K562 (cell line): ENCODE measurements around the gene PLCB3. TPM values are rescaled to one million over a fixed set of nuclear protein-coding genes. Genes with fewer than 3 reads are reported as not detected.

Experiments
- CBFA2T3 ChIP-seq: fragments of 450-650 bp; IDR thresholded peaks from 2 replicates; pipeline ENCODE4 v1.6.1; 2017
- CEBPG ChIP-seq, 3 experiments: fragments of 200-800 bp in 1 of 3; sonication (Bioruptor generic) in 1 of 3; sonication (generic) in 1 of 3; formaldehyde crosslinking in 1 of 3; IDR thresholded peaks in 2 of 3; conservative IDR thresholded peaks in 1 of 3; 2 replicates each; pipeline versions ENCODE4 v1.6.1 to v1.8.0; 2016 to 2022; ENCODE audit warnings: missing compliant biosample characterization in 2 of 3, missing genetic modification characterization in 2 of 3, mild to moderate bottlenecking in 1 of 3, missing genetic modification reagents in 1 of 3
- FOXA3 ChIP-seq, 2 experiments: fragments of 450-650 bp in 1 of 2; sonication (generic) in 1 of 2; formaldehyde crosslinking; IDR thresholded peaks in 1 of 2; conservative IDR thresholded peaks in 1 of 2; 2 replicates each; pipeline versions ENCODE4 v1.4.0 to v1.8.0; 2020 to 2022; ENCODE audit warnings: mild to moderate bottlenecking in 2 of 2, missing genetic modification reagents in 1 of 2
- GABPA ChIP-seq: fragments of 200-800 bp; sonication (Bioruptor generic); conservative IDR thresholded peaks from 2 replicates; pipeline ENCODE4 v1.6.1; 2016; ENCODE audit warnings: low read depth, missing genetic modification characterization, missing compliant biosample characterization
- JUNB ChIP-seq: fragments of 450-650 bp; formaldehyde crosslinking; conservative IDR thresholded peaks from 2 replicates; pipeline ENCODE4 v1.4.0; 2020; ENCODE audit warnings: mild to moderate bottlenecking
- MAX ChIP-seq: sonication (generic); formaldehyde crosslinking; IDR thresholded peaks from 2 replicates; pipeline ENCODE4 v1.9.0; 2022; ENCODE audit warnings: mild to moderate bottlenecking, missing genetic modification reagents
- REST ChIP-seq, 2 experiments: fragments of 450-650 bp; formaldehyde crosslinking in 1 of 2; IDR thresholded peaks; 2 replicates each; pipeline versions ENCODE4 v1.4.0 to v1.6.1; 2014 to 2020; ENCODE audit warnings: mild to moderate bottlenecking in 2 of 2, borderline replicate concordance in 1 of 2, low read depth in 1 of 2
- TFAP4 ChIP-seq: sonication (generic); formaldehyde crosslinking; IDR thresholded peaks from 2 replicates; pipeline ENCODE4 v1.8.0; 2022; ENCODE audit warnings: missing genetic modification reagents, mild to moderate bottlenecking, moderate library complexity, borderline replicate concordance
- ZNF324 ChIP-seq: fragments of 250-450 bp; sonication (Bioruptor Pico); IDR thresholded peaks from 2 replicates; pipeline ENCODE4 v1.4.0; 2020; ENCODE audit warnings: mild to moderate bottlenecking
- ZNF717 ChIP-seq: fragments of 250-450 bp; sonication (Bioruptor Pico); IDR thresholded peaks from 2 replicates; pipeline ENCODE4 v1.5.0; 2021
- ZNF830 ChIP-seq: fragments of 250-450 bp; sonication (Bioruptor Pico); IDR thresholded peaks from 2 replicates; pipeline ENCODE4 v1.5.0; 2021; ENCODE audit warnings: mild to moderate bottlenecking
- polyA plus RNA-seq, 8 experiments: library from polyadenylated mRNA; depleted of rRNA in 4 of 8; stranded (reverse) in 5 of 8; unstranded in 3 of 8; fragments of >200 nt; fragmentation: Nextera tagmentation in 2 of 8; fragmentation: Illumina TruSeq in 1 of 8; extraction: Ambion mirVana in 2 of 8; extraction: Trizol in 1 of 8; gene quantifications; 2 replicates each; pipeline versions ENCODE4 v1.2.1 to v1.2.3, GENCODE V29; 2011 to 2014; ENCODE audit warnings: inconsistent platforms in 1 of 8, missing spikeins in 1 of 8
- total RNA-seq, 7 experiments: library from RNA; depleted of rRNA in 6 of 7; stranded (reverse); fragments of >200 nt in 6 of 7; fragmentation: Illumina TruSeq in 2 of 7; extraction: Trizol in 2 of 7; gene quantifications; 2 replicates each; pipeline versions ENCODE4 v1.2.1 to v1.2.3, GENCODE V29; 2011 to 2021; ENCODE audit warnings: low replicate concordance in 1 of 7

The PLCB3 gene
- total and polyA plus RNA-seq, 9 of the 15 experiments (the other 6 are each of a cell fraction or from before 2014, with no cell fraction given): 0.31 to 44.8 (median 14.6) TPM

- TF ChIP-seq TFAP4 (peak; percentile 51; the same call in 1 of the 2 replicates), JUNB (CRISPR knock-in tag) (no peak), FOXA3 (CRISPR knock-in tag; conservative IDR thresholded peaks at IDR 0.05 in 1 of 2, IDR thresholded peaks at IDR 0.05 in 1 of 2) (peak in 1 of 2 experiments; percentile 43; a peak in 1 of 4 replicates), MAX (CRISPR knock-in tag) (peak; percentile 45; the same call in 1 of the 2 replicates), CBFA2T3 (peak; percentile 48), ZNF717 (no peak), GABPA (tag) (0 out of 2 replicates have a peak, but pooled peaks have one; percentile 69), ZNF830 (CRISPR knock-in tag) (0 out of 2 replicates have a peak, but pooled peaks have one; percentile 47), ZNF324 (CRISPR knock-in tag) (no peak), CEBPG (CRISPR knock-in tag; IDR thresholded peaks at IDR 0.05) (peak; percentile 38; the same call in 1 of the 2 replicates), CEBPG (tag; conservative IDR thresholded peaks at IDR 0.05 in 1 of 2, IDR thresholded peaks at IDR 0.05 in 1 of 2) (no peak), REST (IDR thresholded peaks at IDR 0.05; ENCODE audit: borderline replicate concordance) (peak; percentile 43; the same call in 1 of the 2 replicates), REST (CRISPR knock-in tag; IDR thresholded peaks at IDR 0.05; ENCODE audit: low read depth) (no peak)
Observed at GRCh38 chr11:64316672-64317324, 65.5 kb downstream of the PLCB3 start (continued).
